Tibial nerve (tissue), 4 donors: ENCODE measurements around the gene GOLT1A. TPM values are rescaled to one million over a fixed set of nuclear protein-coding genes. Genes with fewer than 3 reads are reported as not detected.

ENCODE experiments used
- DNase-seq, 2 donors: peaks; one replicate each; pipeline ENCODE4 v3.0.0-alpha.2; 2019; ENCODE audit warnings: low spot score in 2 of 2
- H3K27ac ChIP-seq, 4 donors: fragments of 200-600 bp; sonication (generic) in 3 of 4; one replicate each; pipeline ENCODE4 v1.5.1; 2017 to 2019; ENCODE audit warnings: mild to moderate bottlenecking in 1 of 4
- H3K27me3 ChIP-seq, 2 donors: fragments of 200-600 bp; sonication (generic) in 1 of 2; one replicate each; pipeline versions ENCODE4 v1.5.1 to v1.6.0; 2017 to 2019
- H3K36me3 ChIP-seq, 3 donors: fragments of 200-600 bp; sonication (generic); one replicate each; pipeline ENCODE4 v1.5.1; 2018 to 2019
- H3K4me1 ChIP-seq, 4 donors: fragments of 200-600 bp; sonication (generic) in 3 of 4; one replicate each; pipeline ENCODE4 v1.5.1; 2017 to 2019
- H3K4me3 ChIP-seq, 4 donors: fragments of 200-600 bp; sonication (generic) in 3 of 4; one replicate each; pipeline ENCODE4 v1.5.1; 2017 to 2019; ENCODE audit warnings: mild to moderate bottlenecking in 1 of 4, moderate library complexity in 1 of 4
- H3K9me3 ChIP-seq, 4 donors: fragments of 200-600 bp; sonication (generic) in 3 of 4; one replicate each; pipeline ENCODE4 v1.5.1; 2017 to 2019
- CTCF ChIP-seq, 5 experiments: fragments of 200-600 bp in 3 of 5; fragments of 450-650 bp in 2 of 5; sonication (generic) in 3 of 5; IDR thresholded peaks; one replicate each; pipeline ENCODE4 v1.5.1; 2016 to 2019; ENCODE audit warnings: antibody characterized with exemption in 5 of 5, mild to moderate bottlenecking in 3 of 5, moderate library complexity in 2 of 5
- EP300 ChIP-seq, 2 donors: sonication (generic); formaldehyde crosslinking; IDR thresholded peaks; one replicate each; pipeline ENCODE4 v1.6.1; 2017; ENCODE audit warnings: antibody characterized with exemption in 2 of 2, mild to moderate bottlenecking in 1 of 2
- POLR2A ChIP-seq, 2 donors: fragments of 450-650 bp; IDR thresholded peaks; one replicate each; pipeline ENCODE4 v1.6.1; 2017; ENCODE audit warnings: antibody characterized with exemption in 2 of 2, mild to moderate bottlenecking in 2 of 2, moderate library complexity in 2 of 2
- WGBS, 2 donors: methylation state at CpG; one replicate each; pipeline ENCODE4 v1.1.5; 2018; 5-methylcytosine and 5-hydroxymethylcytosine counted together
- total RNA-seq, 4 donors: library from RNA; depleted of rRNA; stranded (reverse); fragments of >200 nt; gene quantifications; one replicate each; pipeline ENCODE4 v1.1.0, GENCODE V29; 2016

Gene GOLT1A
- total RNA-seq, 4 donors from 2014 or later, result not detected

- Histone ChIP-seq H3K27ac (no peak overlapping the region), H3K27me3 (peaks cover 0 to 19% of the 10 kb centered on the region in 2 donors), H3K36me3 (no peaks in the 10 kb centered on the region), H3K4me1 (peaks cover 0 to 1% (median 0%) of the 10 kb centered on the region in 4 donors), H3K9me3 (no peaks in the 10 kb centered on the region), H3K4me3 (no peak overlapping the region)
- no peak for DNase-seq
- 71 to 79% methylated on average over 12 of the region's 12 CpGs for WGBS, 2 donors
- TF ChIP-seq CTCF (IDR thresholded peaks at IDR 0.05) (no peak), POLR2A (IDR thresholded peaks at IDR 0.05) (no peak), EP300 (IDR thresholded peaks at IDR 0.05) (no peak)
Observed at GRCh38 chr1:204201348-204202040, 12.3 kb downstream of the GOLT1A start.

GRCh38 chr1:204199579-204199978, 14.2 kb downstream of the GOLT1A start:
- no peak for DNase-seq

GRCh38 chr1:204198348-204199340, 15.1 kb downstream of the GOLT1A start:
- TF ChIP-seq CTCF (IDR thresholded peaks at IDR 0.05) (no peak), POLR2A (IDR thresholded peaks at IDR 0.05) (no peak), EP300 (IDR thresholded peaks at IDR 0.05) (no peak)
- H3K36me3 ChIP-seq, result no peaks in the 10 kb centered on the region
- DNase-seq, result no peak
- no peak overlapping the region for H3K4me3 ChIP-seq
- no peak overlapping the region for H3K27ac ChIP-seq
- H3K4me1 ChIP-seq, result no peaks in the 10 kb centered on the region
- no peaks in the 10 kb centered on the region for H3K9me3 ChIP-seq
- 61 to 67% methylated on average over 18 of the region's 18 CpGs for WGBS, 2 donors
- H3K27me3 ChIP-seq, result peaks cover 0 to 28% of the 10 kb centered on the region in 2 donors

More at GRCh38 chr1:204199579-204199978, 14.2 kb downstream of the GOLT1A start:
- Histone ChIP-seq H3K9me3 (no peaks in the 10 kb centered on the region), H3K36me3 (no peaks in the 10 kb centered on the region), H3K4me3 (no peak overlapping the region), H3K27ac (no peak overlapping the region), H3K27me3 (peaks cover 0 to 27% of the 10 kb centered on the region in 2 donors), H3K4me1 (no peaks in the 10 kb centered on the region)
- WGBS, 2 donors, result 81 to 83% methylated on average over 9 of the region's 9 CpGs
- TF ChIP-seq POLR2A (IDR thresholded peaks at IDR 0.05) (no peak), CTCF (IDR thresholded peaks at IDR 0.05) (no peak), EP300 (IDR thresholded peaks at IDR 0.05) (no peak)

GRCh38 chr1:204197068-204197467, 16.7 kb downstream of the GOLT1A start:
- 77 to 93% methylated on average over 5 of the region's 5 CpGs for WGBS, 2 donors
- H3K27me3 ChIP-seq, result peaks cover 0 to 28% of the 10 kb centered on the region in 2 donors
- no peaks in the 10 kb centered on the region for H3K36me3 ChIP-seq
- no peaks in the 10 kb centered on the region for H3K9me3 ChIP-seq
- TF ChIP-seq EP300 (IDR thresholded peaks at IDR 0.05), result no peak
- TF ChIP-seq POLR2A (IDR thresholded peaks at IDR 0.05), result no peak
- no peak for TF ChIP-seq CTCF (IDR thresholded peaks at IDR 0.05)
- H3K27ac ChIP-seq, result no peak overlapping the region
- no peak for DNase-seq
- no peaks in the 10 kb centered on the region for H3K4me1 ChIP-seq
- no peak overlapping the region for H3K4me3 ChIP-seq
